ENCODE data around the gene ULBP1.

GRCh38 chr6:150018846-150019580, 55.3 kb downstream of the ULBP1 start:
- TF ChIP-seq CTCF (optimal IDR thresholded peaks at IDR 0.05 in 1 of 3, IDR thresholded peaks at IDR 0.05 in 1 of 3, conservative IDR thresholded peaks at IDR 0.05 in 1 of 3; ENCODE audit: extremely low read depth in 1 of 3, insufficient read depth in 2 of 3, low read length in 3 of 3), result no peak
- no peak for TF ChIP-seq EZH2 (IDR thresholded peaks at IDR 0.05; ENCODE audit: low read length)
